Stimulated activated memory B cell treated with anti-CD40 and anti-IgM and Interleukin-4, amounts not matched to agents 10 μg/mL and 1 μg/mL and 100 μg/mL, for 72 hours (primary cell): ENCODE results near the gene SRCAP.
A peak's percentile ranks its signal among the peaks of the same experiment; 100 is the strongest.

Experiments
- ATAC-seq: fragments of 150-1000 bp; cut with Tn5 transposase; 2 replicates; pipeline ENCODE4 v1.10.0; 2021
- H3K27ac Mint-ChIP-seq: one replicate; pipeline ENCODE4 v1.8.0; 2022; ENCODE audit warnings: mild to moderate bottlenecking, mixed read lengths
- H3K27me3 Mint-ChIP-seq: one replicate; pipeline ENCODE4 v1.8.0; 2022; ENCODE audit warnings: mixed read lengths
- H3K36me3 Mint-ChIP-seq: one replicate; pipeline ENCODE4 v1.8.0; 2022; ENCODE audit warnings: mixed read lengths
- H3K4me1 Mint-ChIP-seq: one replicate; pipeline ENCODE4 v1.8.0; 2022; ENCODE audit warnings: mixed read lengths
- H3K4me3 Mint-ChIP-seq: one replicate; pipeline ENCODE4 v1.8.0; 2022; ENCODE audit warnings: mild to moderate bottlenecking, moderate library complexity, mixed read lengths
- H3K9me3 Mint-ChIP-seq: one replicate; pipeline ENCODE4 v1.8.0; 2022; ENCODE audit warnings: mixed read lengths

Gene SRCAP

GRCh38 chr16:30761928-30762902 is 63.2 kb downstream of the SRCAP start, which contains the start of the genes CFAP119 and RNF40:
Gene CFAP119, minus strand, starts transcription at chr16:30762062. Its CDS starts 314 bp downstream, at chr16:30761748.
Gene RNF40, plus strand, starts transcription at chr16:30762322. Its CDS starts 224 bp downstream, at chr16:30762546.
- Mint-ChIP-seq H3K27me3 (no peaks in the 10 kb centered on the region), H3K4me3 (peak within 1 kb of the TSS; percentile 87), H3K9me3 (no peaks in the 10 kb centered on the region), H3K27ac (peak within 1 kb of the TSS; percentile 83), H3K4me1 (peaks cover 53% of the 10 kb centered on the region), H3K36me3 (peaks cover 59% of the 10 kb centered on the region)
- peak; percentile 98 for ATAC-seq

GRCh38 chr16:30762991-30763725 is 64.2 kb downstream of the SRCAP start:
- ATAC-seq: no peak
- peaks cover 63% of the 10 kb centered on the region for H3K4me1 Mint-ChIP-seq
- H3K36me3 Mint-ChIP-seq: peaks cover 68% of the 10 kb centered on the region
- peak overlapping the region; percentile 83 for H3K27ac Mint-ChIP-seq
- no peaks in the 10 kb centered on the region for H3K9me3 Mint-ChIP-seq
- H3K4me3 Mint-ChIP-seq: peak overlapping the region; percentile 87
- H3K27me3 Mint-ChIP-seq: no peaks in the 10 kb centered on the region

GRCh38 chr16:30764086-30764485 is 65.1 kb downstream of the SRCAP start:
- Mint-ChIP-seq H3K9me3 (no peaks in the 10 kb centered on the region), H3K36me3 (peaks cover 69% of the 10 kb centered on the region), H3K4me3 (no peak overlapping the region), H3K4me1 (peaks cover 63% of the 10 kb centered on the region), H3K27me3 (no peaks in the 10 kb centered on the region), H3K27ac (no peak overlapping the region)
- ATAC-seq: no peak

GRCh38 chr16:30764816-30765465 is 66.0 kb downstream of the SRCAP start:
- no peaks in the 10 kb centered on the region for H3K27me3 Mint-ChIP-seq
- peaks cover 60% of the 10 kb centered on the region for H3K4me1 Mint-ChIP-seq
- ATAC-seq: no peak
- no peak overlapping the region for H3K4me3 Mint-ChIP-seq
- H3K27ac Mint-ChIP-seq: no peak overlapping the region
- no peaks in the 10 kb centered on the region for H3K9me3 Mint-ChIP-seq
- H3K36me3 Mint-ChIP-seq: peaks cover 68% of the 10 kb centered on the region

- ATAC-seq: no peak
- H3K27ac Mint-ChIP-seq: peak overlapping the region; percentile 4
- peaks cover 79% of the 10 kb centered on the region for H3K36me3 Mint-ChIP-seq
- no peaks in the 10 kb centered on the region for H3K27me3 Mint-ChIP-seq
- H3K4me3 Mint-ChIP-seq: no peak overlapping the region
- H3K9me3 Mint-ChIP-seq: no peaks in the 10 kb centered on the region
- peaks cover 47% of the 10 kb centered on the region for H3K4me1 Mint-ChIP-seq
These were observed 67.4 kb downstream of the SRCAP start for GRCh38 chr16:30766206-30766932.

- H3K36me3 Mint-ChIP-seq: peaks cover 85% of the 10 kb centered on the region
- no peaks in the 10 kb centered on the region for H3K9me3 Mint-ChIP-seq
- no peak overlapping the region for H3K4me3 Mint-ChIP-seq
- H3K27ac Mint-ChIP-seq: peak overlapping the region; percentile 4
- no peaks in the 10 kb centered on the region for H3K27me3 Mint-ChIP-seq
- H3K4me1 Mint-ChIP-seq: peaks cover 44% of the 10 kb centered on the region
- ATAC-seq: no peak
These were observed 67.9 kb downstream of the SRCAP start for GRCh38 chr16:30766933-30767284.

- Mint-ChIP-seq H3K4me3 (no peak overlapping the region), H3K9me3 (no peaks in the 10 kb centered on the region), H3K27me3 (no peaks in the 10 kb centered on the region), H3K4me1 (peaks cover 52% of the 10 kb centered on the region), H3K36me3 (peaks cover 93% of the 10 kb centered on the region), H3K27ac (peak overlapping the region; percentile 4)
- ATAC-seq: peak; percentile 72
These were observed 68.9 kb downstream of the SRCAP start for GRCh38 chr16:30767767-30768465.

GRCh38 chr16:30768583-30769181 is 69.7 kb downstream of the SRCAP start:
- no peak for ATAC-seq
- Mint-ChIP-seq H3K36me3 (peaks cover 93% of the 10 kb centered on the region), H3K4me3 (no peak overlapping the region), H3K27ac (peak overlapping the region; percentile 4), H3K9me3 (no peaks in the 10 kb centered on the region), H3K27me3 (no peaks in the 10 kb centered on the region), H3K4me1 (peaks cover 49% of the 10 kb centered on the region)

- no peaks in the 10 kb centered on the region for H3K9me3 Mint-ChIP-seq
- no peaks in the 10 kb centered on the region for H3K27me3 Mint-ChIP-seq
- peak; percentile 47 for ATAC-seq
- no peak overlapping the region for H3K4me3 Mint-ChIP-seq
- H3K4me1 Mint-ChIP-seq: peaks cover 52% of the 10 kb centered on the region
- peaks cover 93% of the 10 kb centered on the region for H3K36me3 Mint-ChIP-seq
- no peak overlapping the region for H3K27ac Mint-ChIP-seq
These were observed 70.6 kb downstream of the SRCAP start for GRCh38 chr16:30769379-30770089.

GRCh38 chr16:30771726-30772125 is 72.8 kb downstream of the SRCAP start:
- Mint-ChIP-seq H3K4me3 (no peak overlapping the region), H3K4me1 (peaks cover 65% of the 10 kb centered on the region), H3K36me3 (peaks cover 80% of the 10 kb centered on the region), H3K27ac (no peak overlapping the region), H3K9me3 (no peaks in the 10 kb centered on the region), H3K27me3 (peaks cover 3% of the 10 kb centered on the region)
- ATAC-seq: no peak

- Mint-ChIP-seq H3K36me3 (peaks cover 59% of the 10 kb centered on the region), H3K4me3 (no peak overlapping the region), H3K4me1 (peaks cover 51% of the 10 kb centered on the region), H3K27ac (no peak overlapping the region), H3K9me3 (no peaks in the 10 kb centered on the region), H3K27me3 (peaks cover 14% of the 10 kb centered on the region)
- no peak for ATAC-seq
These were observed 74.9 kb downstream of the SRCAP start for GRCh38 chr16:30773826-30774225.

GRCh38 chr16:30774367-30775130 is 75.6 kb downstream of the SRCAP start:
- no peak for ATAC-seq
- H3K27me3 Mint-ChIP-seq: peaks cover 14% of the 10 kb centered on the region
- peak overlapping the region; percentile 40 for H3K27ac Mint-ChIP-seq
- H3K4me3 Mint-ChIP-seq: peak overlapping the region; percentile 80
- no peaks in the 10 kb centered on the region for H3K9me3 Mint-ChIP-seq
- peaks cover 46% of the 10 kb centered on the region for H3K4me1 Mint-ChIP-seq
- peaks cover 52% of the 10 kb centered on the region for H3K36me3 Mint-ChIP-seq

GRCh38 chr16:30775131-30775391 is 76.1 kb downstream of the SRCAP start:
- ATAC-seq: peak; percentile 1
- Mint-ChIP-seq H3K4me1 (peaks cover 46% of the 10 kb centered on the region), H3K27ac (peak overlapping the region; percentile 40), H3K4me3 (peak overlapping the region; percentile 80), H3K36me3 (peaks cover 52% of the 10 kb centered on the region), H3K9me3 (no peaks in the 10 kb centered on the region), H3K27me3 (peaks cover 14% of the 10 kb centered on the region)
